MM.1S (cell line): ENCODE data around the gene TNFRSF12A.

Experiments
- CTCF ChIP-seq: fragments of 300-600 bp; sonication (generic); IDR thresholded peaks from 2 replicates; pipeline ENCODE4 v1.5.1; 2016; ENCODE audit warnings: antibody characterized with exemption, low read length, mixed read lengths
- EZH2 ChIP-seq: fragments of 300-600 bp; sonication (generic); optimal IDR thresholded peaks from 2 replicates; pipeline ENCODE3; 2017; ENCODE audit warnings: low read depth, mild to moderate bottlenecking, antibody characterized with exemption, low read length, mixed read lengths
- EZH2phosphoT487 ChIP-seq: fragments of 300-600 bp; sonication (generic); IDR thresholded peaks from 2 replicates; pipeline ENCODE4 v1.6.1; 2018; ENCODE audit warnings: antibody characterized with exemption, low read length

- no peak for TF ChIP-seq CTCF
- TF ChIP-seq EZH2phosphoT487: no peak
- TF ChIP-seq EZH2: no peak
Observed at GRCh38 chr16:3001316-3001715, 18.9 kb upstream of the TNFRSF12A start.
